K562 (cell line): ENCODE results near the gene INSL3. TPM values are rescaled to one million over a fixed set of nuclear protein-coding genes. Genes with fewer than 3 reads are reported as not detected.
A peak's percentile ranks its signal among the peaks of the same experiment; 100 is the strongest.

ENCODE experiments used
- AFF4 ChIP-seq: sonication (generic); formaldehyde crosslinking; IDR thresholded peaks from 2 replicates; pipeline ENCODE4 v1.8.0; 2023; ENCODE audit warnings: mild to moderate bottlenecking, missing genetic modification reagents
- FOXJ2 ChIP-seq: fragments of 200-800 bp; sonication (Bioruptor generic); IDR thresholded peaks from 2 replicates; pipeline ENCODE4 v1.6.1; 2016; ENCODE audit warnings: missing genetic modification characterization, missing compliant biosample characterization
- HMGXB4 ChIP-seq: sonication (generic); formaldehyde crosslinking; IDR thresholded peaks from 2 replicates; pipeline ENCODE4 v1.8.1; 2023; ENCODE audit warnings: mild to moderate bottlenecking, missing genetic modification reagents
- KHSRP ChIP-seq: fragments of 450-650 bp; IDR thresholded peaks from 2 replicates; pipeline ENCODE4 v1.6.1; 2017
- MTA1 ChIP-seq: fragments of 450-650 bp; IDR thresholded peaks from 2 replicates; pipeline ENCODE4 v1.6.1; 2017; ENCODE audit warnings: borderline replicate concordance
- MTA3 ChIP-seq: fragments of 450-650 bp; formaldehyde crosslinking; IDR thresholded peaks from 2 replicates; pipeline ENCODE4 v1.6.1; 2017; ENCODE audit warnings: mild to moderate bottlenecking, borderline replicate concordance
- MYC ChIP-seq, 2 experiments: fragments of 250-450 bp in 1 of 2; sonication (Bioruptor Pico) in 1 of 2; IDR thresholded peaks; 2 replicates each; pipeline versions ENCODE4 v1.5.1 to v1.6.1; 2012 to 2021; ENCODE audit warnings: low read depth in 2 of 2, borderline replicate concordance in 1 of 2, improper control_type of control experiment in 1 of 2, low read length in 1 of 2, mild to moderate bottlenecking in 1 of 2, moderate library complexity in 1 of 2
- NFIC ChIP-seq: fragments of 450-650 bp; IDR thresholded peaks from 2 replicates; pipeline ENCODE4 v1.6.1; 2017; ENCODE audit warnings: mild to moderate bottlenecking, inconsistent platforms
- PCBP2 ChIP-seq: fragments of 200-400 bp; formaldehyde crosslinking; IDR thresholded peaks from 2 replicates; pipeline ENCODE4 v1.6.1; 2018; ENCODE audit warnings: low read length, low read depth, mild to moderate bottlenecking, moderate library complexity; ENCODE audit not compliant: poor library complexity, severe bottlenecking
- RFX1 ChIP-seq: fragments of 450-650 bp; IDR thresholded peaks from 2 replicates; pipeline ENCODE4 v1.6.1; 2016; ENCODE audit warnings: mild to moderate bottlenecking, moderate library complexity
- SAFB ChIP-seq: fragments of 200-400 bp; formaldehyde crosslinking; IDR thresholded peaks from 2 replicates; pipeline ENCODE4 v1.6.1; 2017; ENCODE audit warnings: low read depth, low read length, borderline replicate concordance
- THRAP3 ChIP-seq: fragments of 450-650 bp; IDR thresholded peaks from 2 replicates; pipeline ENCODE4 v1.6.1; 2016; ENCODE audit warnings: mild to moderate bottlenecking, inconsistent platforms, borderline replicate concordance
- USF2 ChIP-seq: sonication (generic); formaldehyde crosslinking; IDR thresholded peaks from 2 replicates; pipeline ENCODE4 v1.5.0; 2020; ENCODE audit warnings: missing genetic modification reagents
- ZKSCAN8 ChIP-seq: fragments of 200-800 bp; sonication (Bioruptor generic); IDR thresholded peaks from 2 replicates; pipeline ENCODE4 v1.6.1; 2016; ENCODE audit warnings: missing genetic modification characterization, missing compliant biosample characterization
- ZNF140 ChIP-seq: fragments of 250-450 bp; sonication (Bioruptor Pico); IDR thresholded peaks from 2 replicates; pipeline ENCODE4 v1.8.0; 2021; ENCODE audit warnings: moderate library complexity, mild to moderate bottlenecking, inconsistent platforms
- ZNF165 ChIP-seq: fragments of 250-450 bp; sonication (Bioruptor Pico); IDR thresholded peaks from 2 replicates; pipeline ENCODE4 v1.4.0; 2020; ENCODE audit warnings: borderline replicate concordance
- ZNF830 ChIP-seq: fragments of 250-450 bp; sonication (Bioruptor Pico); IDR thresholded peaks from 2 replicates; pipeline ENCODE4 v1.5.0; 2021; ENCODE audit warnings: mild to moderate bottlenecking
- ZSCAN29 ChIP-seq: fragments of 450-650 bp; IDR thresholded peaks from 2 replicates; pipeline ENCODE4 v1.6.1; 2017
- polyA plus RNA-seq, 8 experiments: library from polyadenylated mRNA; depleted of rRNA in 4 of 8; stranded (reverse) in 5 of 8; unstranded in 3 of 8; fragments of >200 nt; fragmentation: Nextera tagmentation in 2 of 8; fragmentation: Illumina TruSeq in 1 of 8; extraction: Ambion mirVana in 2 of 8; extraction: Trizol in 1 of 8; gene quantifications; 2 replicates each; pipeline versions ENCODE4 v1.2.1 to v1.2.3, GENCODE V29; 2011 to 2014; ENCODE audit warnings: inconsistent platforms in 1 of 8, missing spikeins in 1 of 8
- total RNA-seq, 7 experiments: library from RNA; depleted of rRNA in 6 of 7; stranded (reverse); fragments of >200 nt in 6 of 7; fragmentation: Illumina TruSeq in 2 of 7; extraction: Trizol in 2 of 7; gene quantifications; 2 replicates each; pipeline versions ENCODE4 v1.2.1 to v1.2.3, GENCODE V29; 2011 to 2021; ENCODE audit warnings: low replicate concordance in 1 of 7
- TF ChIP-seq, protein P1 (sequence below): fragments of 250-450 bp; sonication (Bioruptor Pico); IDR thresholded peaks from 2 replicates; pipeline ENCODE4 v1.4.0; 2020; ENCODE audit warnings: mild to moderate bottlenecking, moderate library complexity, borderline replicate concordance

INSL3 gene
- total and polyA plus RNA-seq, 9 of the 15 experiments (the other 6 are each of a cell fraction or from before 2014, with no cell fraction given): not detected

DNA sequence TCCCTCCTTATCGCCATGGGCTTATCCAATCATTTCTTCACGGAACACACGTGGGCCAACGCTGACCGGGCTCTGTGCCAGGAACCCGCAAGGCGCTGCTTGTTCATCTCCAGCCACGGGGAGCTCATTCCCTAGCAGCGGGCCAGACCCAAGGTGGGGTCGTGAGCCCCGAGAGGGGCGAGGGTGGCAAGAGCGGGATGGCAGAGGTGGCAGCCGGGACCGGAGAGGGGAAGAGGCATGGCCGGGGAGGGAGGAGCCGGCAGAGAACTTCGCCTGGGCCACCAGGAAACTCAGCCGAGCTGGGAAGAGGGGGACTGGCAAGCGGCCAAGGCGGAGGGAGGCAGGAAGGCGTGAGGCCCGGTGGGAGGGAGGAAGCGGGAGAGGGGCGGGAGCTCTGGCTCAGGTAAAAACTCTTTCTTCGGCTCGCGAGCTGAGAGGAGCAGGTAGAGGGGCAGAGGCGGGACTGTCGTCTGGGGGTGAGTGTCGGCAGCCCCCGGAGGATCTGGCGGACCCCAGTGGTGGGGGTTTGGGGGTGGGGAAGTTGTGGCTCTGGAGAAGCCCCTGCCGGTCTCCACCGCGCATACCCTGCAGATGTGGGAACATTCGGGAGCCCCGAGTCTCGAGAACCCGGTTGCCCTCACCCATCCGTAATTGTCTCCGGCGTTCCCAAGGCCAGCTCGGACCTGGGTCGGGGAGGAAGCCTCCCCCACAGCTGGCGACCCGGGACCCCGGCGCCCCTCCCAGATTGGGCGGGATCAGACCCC lies 26.4 kb downstream of the INSL3 start, which contains the start of gene B3GNT3 (continued):
- TF ChIP-seq MYC (IDR thresholded peaks at IDR 0.05; ENCODE audit: low read depth, low read length) (peak; percentile 84), MYC (CRISPR knock-in tag; IDR thresholded peaks at IDR 0.05; ENCODE audit: borderline replicate concordance, low read depth) (peak; percentile 43; the same call in 1 of the 2 replicates), ZNF830 (CRISPR knock-in tag) (no peak), MTA1 (peak; percentile 59; the same call in 1 of the 2 replicates), ZKSCAN8 (no peak), SAFB (no peak), ZSCAN29 (no peak), USF2 (CRISPR knock-in tag) (peak; percentile 75), FOXJ2 (tag) (no peak), RFX1 (no peak), ZNF165 (peak; percentile 32; the same call in 1 of the 2 replicates), THRAP3 (no peak), AFF4 (CRISPR knock-in tag) (no peak), KHSRP (no peak), NFIC (peak; percentile 99), MTA3 (peak; percentile 77; the same call in 1 of the 2 replicates), HMGXB4 (no peak), ZNF140 (CRISPR knock-in tag) (no peak), PCBP2 (no peak)
- TF ChIP-seq, protein P1, sequence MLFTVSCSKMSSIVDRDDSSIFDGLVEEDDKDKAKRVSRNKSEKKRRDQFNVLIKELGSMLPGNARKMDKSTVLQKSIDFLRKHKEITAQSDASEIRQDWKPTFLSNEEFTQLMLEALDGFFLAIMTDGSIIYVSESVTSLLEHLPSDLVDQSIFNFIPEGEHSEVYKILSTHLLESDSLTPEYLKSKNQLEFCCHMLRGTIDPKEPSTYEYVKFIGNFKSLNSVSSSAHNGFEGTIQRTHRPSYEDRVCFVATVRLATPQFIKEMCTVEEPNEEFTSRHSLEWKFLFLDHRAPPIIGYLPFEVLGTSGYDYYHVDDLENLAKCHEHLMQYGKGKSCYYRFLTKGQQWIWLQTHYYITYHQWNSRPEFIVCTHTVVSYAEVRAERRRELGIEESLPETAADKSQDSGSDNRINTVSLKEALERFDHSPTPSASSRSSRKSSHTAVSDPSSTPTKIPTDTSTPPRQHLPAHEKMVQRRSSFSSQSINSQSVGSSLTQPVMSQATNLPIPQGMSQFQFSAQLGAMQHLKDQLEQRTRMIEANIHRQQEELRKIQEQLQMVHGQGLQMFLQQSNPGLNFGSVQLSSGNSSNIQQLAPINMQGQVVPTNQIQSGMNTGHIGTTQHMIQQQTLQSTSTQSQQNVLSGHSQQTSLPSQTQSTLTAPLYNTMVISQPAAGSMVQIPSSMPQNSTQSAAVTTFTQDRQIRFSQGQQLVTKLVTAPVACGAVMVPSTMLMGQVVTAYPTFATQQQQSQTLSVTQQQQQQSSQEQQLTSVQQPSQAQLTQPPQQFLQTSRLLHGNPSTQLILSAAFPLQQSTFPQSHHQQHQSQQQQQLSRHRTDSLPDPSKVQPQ (CRISPR knock-in tag): no peak
